Activated T-cell treated with anti-CD3 and anti-CD28 coated beads, Interleukin-2, amount 50 U/mL, for 24 hours (primary cell): Measurements from ENCODE around the gene EYS.
"Not testable (repeated sequence)": the region's sequence is repeated elsewhere in the genome, so short reads cannot be mapped to it uniquely, and the experiment has no call there.

Source experiments
- DNase-seq: peaks from one replicate; pipeline ENCODE4 v3.0.0-alpha.2; 2020
- H3K27ac Mint-ChIP-seq: 2 replicates; pipeline ENCODE4 v1.8.0; 2020; ENCODE audit warnings: mild to moderate bottlenecking, mixed read lengths
- H3K27me3 Mint-ChIP-seq: 2 replicates; pipeline ENCODE4 v1.8.0; 2020; ENCODE audit warnings: mixed read lengths
- H3K36me3 Mint-ChIP-seq: 2 replicates; pipeline ENCODE4 v1.8.0; 2020; ENCODE audit warnings: low read depth, mixed read lengths
- H3K4me1 Mint-ChIP-seq: 2 replicates; pipeline ENCODE4 v1.8.0; 2020; ENCODE audit warnings: low read depth, mixed read lengths
- H3K4me3 Mint-ChIP-seq: 2 replicates; pipeline ENCODE4 v1.8.0; 2020; ENCODE audit warnings: mild to moderate bottlenecking, moderate library complexity, mixed read lengths
- H3K9me3 Mint-ChIP-seq: 2 replicates; pipeline ENCODE4 v1.8.0; 2020; ENCODE audit warnings: mixed read lengths

The EYS gene

GRCh38 chr6:63802606-63803206 lies 1904.3 kb downstream of the EYS start:
- Mint-ChIP-seq H3K4me3 (no peak overlapping the region), H3K4me1 (no peaks in the 10 kb centered on the region), H3K27ac (no peak overlapping the region), H3K27me3 (peaks cover 3% of the 10 kb centered on the region), H3K36me3 (no peaks in the 10 kb centered on the region), H3K9me3 (no peaks in the 10 kb centered on the region)
- DNase-seq, result no peak

DNA sequence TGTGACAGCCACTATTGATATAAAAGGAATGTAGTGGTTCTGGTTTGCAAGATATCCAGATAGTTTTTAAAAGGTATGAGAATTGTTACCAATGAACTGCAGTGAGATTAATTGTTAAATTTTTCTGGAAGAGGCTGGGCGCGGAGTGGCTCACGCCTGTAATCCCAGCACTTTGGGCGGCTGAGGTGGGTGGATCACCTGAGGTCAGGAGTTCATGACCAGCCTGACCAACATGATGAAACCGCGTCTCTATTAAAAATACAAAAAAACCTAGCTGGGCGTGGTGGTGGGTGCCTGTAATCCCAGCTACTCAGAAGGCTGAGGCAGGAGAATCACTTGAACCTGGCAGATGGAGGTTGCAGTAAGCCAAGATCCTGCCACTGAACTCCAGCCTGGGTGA lies 1906.6 kb downstream of the EYS start:
- H3K27me3 Mint-ChIP-seq, H3K36me3 Mint-ChIP-seq, H3K4me3 Mint-ChIP-seq, DNase-seq, H3K9me3 Mint-ChIP-seq, H3K27ac Mint-ChIP-seq, H3K4me1 Mint-ChIP-seq: not testable (repeated sequence)

DNA sequence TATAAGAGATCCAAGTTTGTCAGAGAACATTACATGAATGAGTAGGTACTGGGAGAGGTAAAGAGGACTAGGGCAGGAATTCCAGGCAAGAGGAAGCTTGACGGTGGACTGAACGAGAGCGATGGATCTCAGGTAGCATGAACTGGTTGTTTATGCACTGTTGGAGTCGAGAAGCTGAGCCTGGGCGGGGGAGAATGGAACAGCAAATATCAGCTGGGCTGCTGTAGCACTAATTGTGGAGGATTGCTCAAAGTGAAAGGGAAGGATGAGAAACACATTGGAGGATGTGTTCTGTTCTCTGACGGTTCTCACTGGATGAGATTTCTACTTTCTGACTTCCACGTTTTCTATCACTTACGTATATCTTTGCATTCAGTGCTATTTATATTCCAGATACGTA lies 1907.2 kb downstream of the EYS start:
- Mint-ChIP-seq H3K27me3 (peaks cover 3% of the 10 kb centered on the region), H3K36me3 (no peaks in the 10 kb centered on the region), H3K4me3 (no peak overlapping the region), H3K27ac (no peak overlapping the region), H3K9me3 (no peaks in the 10 kb centered on the region), H3K4me1 (no peaks in the 10 kb centered on the region)
- no peak for DNase-seq

GRCh38 chr6:63799313-63799712 lies 1907.7 kb downstream of the EYS start:
- DNase-seq, result no peak
- H3K9me3 Mint-ChIP-seq, result no peaks in the 10 kb centered on the region
- no peaks in the 10 kb centered on the region for H3K36me3 Mint-ChIP-seq
- peaks cover 3% of the 10 kb centered on the region for H3K27me3 Mint-ChIP-seq
- no peak overlapping the region for H3K4me3 Mint-ChIP-seq
- H3K27ac Mint-ChIP-seq, result no peak overlapping the region
- H3K4me1 Mint-ChIP-seq, result no peaks in the 10 kb centered on the region

- H3K4me3 Mint-ChIP-seq, result no peak overlapping the region
- peaks cover 3% of the 10 kb centered on the region for H3K27me3 Mint-ChIP-seq
- H3K36me3 Mint-ChIP-seq, result no peaks in the 10 kb centered on the region
- no peak for DNase-seq
- H3K27ac Mint-ChIP-seq, result no peak overlapping the region
- H3K9me3 Mint-ChIP-seq, result no peaks in the 10 kb centered on the region
- H3K4me1 Mint-ChIP-seq, result no peaks in the 10 kb centered on the region
Measured at GRCh38 chr6:63798378-63798777, 1908.6 kb downstream of the EYS start.

- Mint-ChIP-seq H3K27ac (no peak overlapping the region), H3K9me3 (no peaks in the 10 kb centered on the region), H3K4me3 (no peak overlapping the region), H3K36me3 (no peaks in the 10 kb centered on the region), H3K4me1 (no peaks in the 10 kb centered on the region), H3K27me3 (peaks cover 6% of the 10 kb centered on the region)
- DNase-seq, result no peak
Measured at GRCh38 chr6:63797721-63798120, 1909.3 kb downstream of the EYS start.

- Mint-ChIP-seq H3K27me3 (peaks cover 6% of the 10 kb centered on the region), H3K4me1 (no peaks in the 10 kb centered on the region), H3K9me3 (no peaks in the 10 kb centered on the region), H3K36me3 (no peaks in the 10 kb centered on the region), H3K4me3 (no peak overlapping the region), H3K27ac (no peak overlapping the region)
- DNase-seq, result no peak
Measured at GRCh38 chr6:63795826-63796225, 1911.2 kb downstream of the EYS start.

GRCh38 chr6:63795006-63795405 lies 1912.0 kb downstream of the EYS start:
- no peaks in the 10 kb centered on the region for H3K4me1 Mint-ChIP-seq
- no peak overlapping the region for H3K4me3 Mint-ChIP-seq
- H3K27me3 Mint-ChIP-seq, result peaks cover 6% of the 10 kb centered on the region
- H3K9me3 Mint-ChIP-seq, result no peaks in the 10 kb centered on the region
- DNase-seq, result no peak
- no peaks in the 10 kb centered on the region for H3K36me3 Mint-ChIP-seq
- no peak overlapping the region for H3K27ac Mint-ChIP-seq

DNA sequence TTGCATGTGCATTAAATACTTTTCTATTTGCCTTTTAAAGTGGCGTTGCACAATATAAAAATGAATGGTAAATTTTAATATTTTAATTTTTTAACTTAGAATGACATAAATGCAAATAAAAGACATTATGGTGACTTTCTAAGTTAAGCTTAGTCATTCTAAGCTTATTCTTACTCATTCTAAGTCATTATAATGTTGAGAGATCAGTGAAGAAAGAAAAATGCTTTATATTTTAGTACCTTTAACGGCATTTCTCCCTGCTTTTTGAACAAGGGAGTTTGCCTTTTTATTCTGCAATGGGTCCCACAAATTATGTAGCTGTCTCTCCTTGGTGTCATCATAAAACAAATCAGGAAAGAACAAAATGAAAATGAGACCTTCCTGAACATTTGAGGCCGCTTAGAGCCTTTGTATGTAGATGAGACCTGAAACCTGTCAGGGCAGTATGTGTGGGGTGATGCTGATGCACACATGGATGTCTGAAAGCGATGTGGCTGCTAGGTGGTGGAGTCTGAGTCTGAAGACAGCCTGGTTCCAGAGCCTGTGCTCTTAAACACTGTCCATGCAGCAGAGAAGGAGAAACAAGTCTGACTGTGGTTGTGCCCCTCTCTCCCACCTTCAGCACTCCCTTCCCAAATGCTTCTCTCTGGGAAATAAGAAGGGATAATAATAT lies 1913.4 kb downstream of the EYS start:
- Mint-ChIP-seq H3K27ac (no peak overlapping the region), H3K27me3 (peaks cover 3% of the 10 kb centered on the region), H3K4me1 (no peaks in the 10 kb centered on the region), H3K4me3 (no peak overlapping the region), H3K9me3 (no peaks in the 10 kb centered on the region), H3K36me3 (no peaks in the 10 kb centered on the region)
- DNase-seq, result no peak

DNA sequence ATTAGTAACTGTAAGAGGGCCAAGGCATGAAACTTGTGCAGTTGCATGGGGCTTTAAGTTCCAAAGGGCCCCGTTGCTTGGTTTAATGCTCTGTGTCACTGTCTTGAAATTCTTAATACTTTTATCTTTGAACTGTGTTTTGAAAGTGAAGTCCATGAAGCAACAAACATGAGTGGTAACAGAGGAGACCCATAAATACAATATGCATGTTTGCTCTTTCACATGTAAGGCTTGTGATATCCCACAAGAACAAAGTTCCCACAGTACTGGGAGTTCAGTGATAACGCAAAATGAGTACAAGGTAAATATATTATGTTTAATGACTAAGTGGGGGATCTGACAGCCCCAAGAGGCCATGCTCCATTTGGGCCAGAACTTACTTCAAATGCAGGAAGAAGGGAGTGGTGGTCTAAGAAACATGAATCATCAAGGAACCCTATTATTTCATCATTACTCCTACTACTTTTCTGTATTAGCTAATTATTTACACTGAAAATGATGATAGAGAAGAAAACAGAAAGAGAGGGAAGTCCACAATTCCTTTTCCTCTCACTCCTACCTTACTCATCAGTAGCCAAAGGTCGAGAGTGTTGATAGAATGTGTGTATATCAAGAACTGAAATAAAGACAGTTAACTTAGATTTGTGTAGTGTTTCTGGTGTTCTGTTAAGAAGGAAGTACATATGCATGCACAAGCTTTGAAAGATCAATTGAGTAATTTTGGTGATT lies 1914.1 kb downstream of the EYS start:
- no peaks in the 10 kb centered on the region for H3K4me1 Mint-ChIP-seq
- no peaks in the 10 kb centered on the region for H3K9me3 Mint-ChIP-seq
- H3K4me3 Mint-ChIP-seq, result no peak overlapping the region
- H3K36me3 Mint-ChIP-seq, result no peaks in the 10 kb centered on the region
- H3K27me3 Mint-ChIP-seq, result peaks cover 3% of the 10 kb centered on the region
- no peak for DNase-seq
- H3K27ac Mint-ChIP-seq, result no peak overlapping the region

GRCh38 chr6:63790334-63790733 lies 1916.7 kb downstream of the EYS start:
- H3K27ac Mint-ChIP-seq, result no peak overlapping the region
- H3K9me3 Mint-ChIP-seq, result no peaks in the 10 kb centered on the region
- no peak for DNase-seq
- no peak overlapping the region for H3K4me3 Mint-ChIP-seq
- H3K36me3 Mint-ChIP-seq, result no peaks in the 10 kb centered on the region
- peaks cover 8% of the 10 kb centered on the region for H3K27me3 Mint-ChIP-seq
- H3K4me1 Mint-ChIP-seq, result no peaks in the 10 kb centered on the region

- no peak overlapping the region for H3K4me3 Mint-ChIP-seq
- H3K4me1 Mint-ChIP-seq, result no peaks in the 10 kb centered on the region
- H3K9me3 Mint-ChIP-seq, result no peaks in the 10 kb centered on the region
- peaks cover 10% of the 10 kb centered on the region for H3K27me3 Mint-ChIP-seq
- H3K36me3 Mint-ChIP-seq, result no peaks in the 10 kb centered on the region
- no peak for DNase-seq
- H3K27ac Mint-ChIP-seq, result no peak overlapping the region
Measured at GRCh38 chr6:63789699-63790098, 1917.3 kb downstream of the EYS start.

DNA sequence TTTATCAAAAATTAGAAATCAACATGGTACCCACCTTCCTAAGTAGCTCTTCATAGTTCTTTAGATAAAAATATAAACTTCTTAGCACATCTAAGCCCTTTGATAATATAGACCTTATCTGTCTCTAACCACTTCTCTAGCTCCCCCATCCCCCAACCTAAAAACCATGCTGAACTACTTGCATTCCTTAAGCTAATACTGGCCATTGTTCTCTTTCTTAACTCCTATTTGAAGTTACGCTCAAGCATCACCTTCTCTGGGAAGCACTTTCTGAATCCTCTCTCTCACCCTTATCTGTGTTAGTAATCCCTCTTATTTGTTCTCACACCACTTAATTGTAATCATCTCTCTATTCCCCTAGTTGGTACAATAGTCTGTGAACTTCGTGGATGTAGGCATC lies 1918.5 kb downstream of the EYS start:
- DNase-seq, result no peak
- Mint-ChIP-seq H3K27ac (no peak overlapping the region), H3K9me3 (no peaks in the 10 kb centered on the region), H3K27me3 (peaks cover 21% of the 10 kb centered on the region), H3K36me3 (no peaks in the 10 kb centered on the region), H3K4me1 (no peaks in the 10 kb centered on the region), H3K4me3 (no peak overlapping the region)

DNA sequence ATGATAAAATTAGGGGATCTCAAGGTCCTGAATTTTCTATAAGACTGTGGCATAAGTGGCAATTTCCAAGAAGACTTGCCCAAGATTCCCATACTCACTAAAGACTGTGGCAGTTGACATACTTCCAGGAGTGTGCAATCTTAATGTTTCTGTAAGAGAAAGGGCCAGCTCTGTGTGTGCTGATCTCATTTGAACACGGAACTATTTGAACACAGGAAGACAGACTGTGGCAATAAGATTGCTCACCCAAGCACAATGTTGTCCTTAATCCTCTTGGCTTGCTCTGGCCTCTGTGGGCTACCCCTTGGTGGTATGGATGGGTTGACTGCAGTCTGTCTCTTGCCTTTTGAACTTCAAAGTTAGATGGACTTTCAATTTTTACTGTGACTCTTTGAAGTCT lies 1920.0 kb downstream of the EYS start:
- Mint-ChIP-seq H3K27me3 (peaks cover 31% of the 10 kb centered on the region), H3K36me3 (no peaks in the 10 kb centered on the region), H3K4me1 (no peaks in the 10 kb centered on the region), H3K9me3 (no peaks in the 10 kb centered on the region), H3K27ac (no peak overlapping the region), H3K4me3 (no peak overlapping the region)
- DNase-seq, result no peak

DNA sequence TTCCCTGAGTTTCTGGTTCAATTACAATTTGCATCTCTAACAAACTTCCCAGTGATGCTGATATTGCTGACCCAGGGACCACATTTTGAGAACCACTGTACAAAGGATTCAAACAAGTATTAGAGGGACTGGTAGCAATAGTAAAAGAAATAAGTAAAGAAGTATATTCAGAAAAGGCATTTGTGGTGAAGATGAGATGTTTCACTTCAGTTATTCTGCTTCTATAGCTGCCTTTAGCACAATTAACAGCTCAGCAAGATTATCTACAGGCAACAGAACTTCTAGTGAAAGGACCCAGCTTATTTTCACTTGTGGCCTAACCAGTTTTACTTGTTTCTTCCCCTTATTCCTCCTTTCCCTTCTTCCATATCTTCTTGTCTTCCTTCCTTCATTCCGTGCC lies 1922.0 kb downstream of the EYS start:
- no peaks in the 10 kb centered on the region for H3K4me1 Mint-ChIP-seq
- H3K27ac Mint-ChIP-seq, result no peak overlapping the region
- H3K9me3 Mint-ChIP-seq, result no peaks in the 10 kb centered on the region
- no peaks in the 10 kb centered on the region for H3K36me3 Mint-ChIP-seq
- no peak overlapping the region for H3K4me3 Mint-ChIP-seq
- no peak for DNase-seq
- H3K27me3 Mint-ChIP-seq, result peaks cover 36% of the 10 kb centered on the region
